Eye (tissue), 1 donor: ENCODE results near the gene AURKAIP1.

ENCODE experiments used
- DNase-seq: peaks from one replicate; pipeline ENCODE4 v3.0.0-alpha.2; 2015

AURKAIP1 gene

GRCh38 chr1:1359664-1360468, 15.1 kb downstream of the AURKAIP1 start:
- peak; percentile 85 for DNase-seq

- DNase-seq = peak; percentile 66
Observed at GRCh38 chr1:1359308-1359663, 15.7 kb downstream of the AURKAIP1 start.

- peak; percentile 91 for DNase-seq
Observed at GRCh38 chr1:1358433-1359271, 16.4 kb downstream of the AURKAIP1 start, which contains the start of gene MXRA8. Gene MXRA8, minus strand, starts transcription at chr1:1358555. Its CDS starts 51 bp downstream, at chr1:1358504.

GRCh38 chr1:1357871-1358432, 17.1 kb downstream of the AURKAIP1 start:
- DNase-seq = peak; percentile 70

- peak; percentile 52 for DNase-seq
Observed at GRCh38 chr1:1356796-1357401, 18.1 kb downstream of the AURKAIP1 start.

GRCh38 chr1:1356166-1356795, 18.7 kb downstream of the AURKAIP1 start:
- DNase-seq = no peak

GRCh38 chr1:1355416-1355815, 19.6 kb downstream of the AURKAIP1 start:
- DNase-seq = peak; percentile 69

- DNase-seq = no peak
Observed at GRCh38 chr1:1354271-1355247, 20.4 kb downstream of the AURKAIP1 start.

- no peak for DNase-seq
Observed at GRCh38 chr1:1353389-1354151, 21.4 kb downstream of the AURKAIP1 start.

- DNase-seq = no peak
Observed at GRCh38 chr1:1352786-1353388, 22.1 kb downstream of the AURKAIP1 start.

GRCh38 chr1:1351511-1352427, 23.2 kb downstream of the AURKAIP1 start:
- DNase-seq = peak; percentile 50

- DNase-seq = peak; percentile 93
Observed at GRCh38 chr1:1349256-1350012, 25.6 kb downstream of the AURKAIP1 start, which contains the start of gene DVL1. Gene DVL1, minus strand, starts transcription at chr1:1349418. Its CDS starts 353 bp downstream, at chr1:1349065.

GRCh38 chr1:1348420-1349255, 26.4 kb downstream of the AURKAIP1 start:
- DNase-seq = peak; percentile 60

GRCh38 chr1:1347663-1348419, 27.2 kb downstream of the AURKAIP1 start:
- DNase-seq = peak; percentile 28

GRCh38 chr1:1347026-1347595, 27.9 kb downstream of the AURKAIP1 start:
- DNase-seq = no peak

GRCh38 chr1:1346501-1346890, 28.5 kb downstream of the AURKAIP1 start:
- no peak for DNase-seq
